Right renal cortex interstitium (tissue), 3 donors: ENCODE measurements around the gene SSH3. TPM values are rescaled to one million over a fixed set of nuclear protein-coding genes. Genes with fewer than 3 reads are reported as not detected.
A peak's percentile ranks its signal among the peaks of the same experiment; 100 is the strongest.

Experiments used
- DNase-seq, 3 donors: peaks; one replicate each; pipeline ENCODE4 v3.0.0-alpha.2; 2013; ENCODE audit warnings: low read depth in 3 of 3, low spot score in 2 of 3
- polyA plus RNA-seq, 3 donors: library from polyadenylated mRNA; unstranded; fragments of 120-200 nt; gene quantifications; one replicate each; pipeline ENCODE4 v1.2.1, GENCODE V29; 2013; ENCODE audit not compliant: insufficient read length in 3 of 3

SSH3 gene
- polyA plus RNA-seq, 3 donors, result 16.5 to 22.2 (median 19.6) TPM

- DNase-seq, result no peak
These were observed 20.2 kb downstream of the SSH3 start for GRCh38 chr11:67323526-67323925.

- DNase-seq, result no peak
These were observed 28.9 kb downstream of the SSH3 start for GRCh38 chr11:67332081-67332691.

GRCh38 chr11:67337257-67337656, 33.9 kb downstream of the SSH3 start:
- DNase-seq, result no peak

- no peak for DNase-seq
These were observed 40.9 kb downstream of the SSH3 start for GRCh38 chr11:67344264-67344663.

GRCh38 chr11:67345247-67345919, 42.1 kb downstream of the SSH3 start:
- no peak for DNase-seq

- no peak for DNase-seq
These were observed 42.8 kb downstream of the SSH3 start for GRCh38 chr11:67345920-67346819.

GRCh38 chr11:67347964-67348749, 44.8 kb downstream of the SSH3 start:
- DNase-seq, result no peak

- no peak for DNase-seq
These were observed 45.7 kb downstream of the SSH3 start for GRCh38 chr11:67349036-67349435.

GRCh38 chr11:67349457-67349856, 46.1 kb downstream of the SSH3 start:
- no peak for DNase-seq

- DNase-seq, result no peak
These were observed 46.7 kb downstream of the SSH3 start for GRCh38 chr11:67349928-67350465.

GRCh38 chr11:67351275-67352005, 48.1 kb downstream of the SSH3 start:
- DNase-seq, result no peak

- no peak for DNase-seq
These were observed 49.4 kb downstream of the SSH3 start for GRCh38 chr11:67352546-67353316.

- peak; percentile 81 to 90 (median 84) for DNase-seq
These were observed 50.2 kb downstream of the SSH3 start, which contains the start of gene POLD4 for GRCh38 chr11:67353317-67354074. Gene POLD4 (minus strand): TSS chr11:67353546. CDS start chr11:67353399, 147 bp downstream.

GRCh38 chr11:67354075-67355022, 51.0 kb downstream of the SSH3 start:
- DNase-seq, result no peak

GRCh38 chr11:67355023-67355793, 51.9 kb downstream of the SSH3 start:
- DNase-seq, result no peak

- DNase-seq, result no peak
These were observed 52.6 kb downstream of the SSH3 start for GRCh38 chr11:67355794-67356386.
